Measurements from ENCODE around the gene CSNK2A1.
A peak's percentile ranks its signal among the peaks of the same experiment; 100 is the strongest.
"Not testable (repeated sequence)": the region's sequence is repeated elsewhere in the genome, so short reads cannot be mapped to it uniquely, and the experiment has no call there.

CSNK2A1 gene

GRCh38 chr20:531608-532007, 12.0 kb downstream of the CSNK2A1 start:
- no peak for DNase-seq

- DNase-seq: no peak
Measured at GRCh38 chr20:530321-530720, 13.3 kb downstream of the CSNK2A1 start.

- DNase-seq: no peak
Measured at GRCh38 chr20:528923-529604, 14.5 kb downstream of the CSNK2A1 start.

- DNase-seq: no peak
Measured at GRCh38 chr20:527571-527886, 16.1 kb downstream of the CSNK2A1 start.

DNA sequence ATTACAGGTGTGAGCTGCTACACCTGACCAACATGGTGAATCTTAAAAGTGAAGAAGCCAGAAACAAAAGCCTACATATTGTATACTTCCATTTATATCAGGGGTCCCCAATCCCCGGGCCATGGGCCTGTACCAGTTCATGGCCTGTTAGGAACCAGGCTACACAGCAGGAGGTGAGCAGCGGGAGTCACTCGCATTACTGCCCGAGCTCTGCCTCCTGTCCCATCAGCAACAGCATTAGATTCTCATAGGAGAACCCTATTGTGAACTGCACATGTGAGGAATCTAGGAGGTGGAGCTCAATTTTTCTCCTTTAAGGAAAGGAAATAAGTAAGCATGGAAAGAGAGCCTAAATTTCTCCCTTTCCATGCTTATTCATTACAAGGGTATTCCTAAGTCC, 21.7 kb downstream of the CSNK2A1 start:
- DNase-seq: no peak

DNA sequence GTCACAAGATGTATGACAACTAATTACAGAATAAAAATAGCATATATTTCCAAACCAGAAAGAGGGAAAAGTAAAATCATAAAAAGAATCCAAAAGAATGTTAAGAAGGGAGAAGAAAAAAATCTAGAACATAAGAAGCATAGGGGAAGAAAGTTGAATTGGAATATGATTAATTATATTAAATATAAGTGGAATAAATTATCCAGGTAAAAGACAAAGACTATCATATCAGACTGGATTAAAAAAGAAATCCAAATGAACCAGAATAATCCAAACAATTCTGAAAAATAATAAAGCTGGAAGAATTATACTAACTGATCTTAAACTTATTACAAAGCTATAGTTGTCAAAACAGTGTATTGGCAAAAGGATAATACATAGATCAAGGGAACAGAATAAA, 23.6 kb downstream of the CSNK2A1 start:
- DNase-seq: no peak

DNA sequence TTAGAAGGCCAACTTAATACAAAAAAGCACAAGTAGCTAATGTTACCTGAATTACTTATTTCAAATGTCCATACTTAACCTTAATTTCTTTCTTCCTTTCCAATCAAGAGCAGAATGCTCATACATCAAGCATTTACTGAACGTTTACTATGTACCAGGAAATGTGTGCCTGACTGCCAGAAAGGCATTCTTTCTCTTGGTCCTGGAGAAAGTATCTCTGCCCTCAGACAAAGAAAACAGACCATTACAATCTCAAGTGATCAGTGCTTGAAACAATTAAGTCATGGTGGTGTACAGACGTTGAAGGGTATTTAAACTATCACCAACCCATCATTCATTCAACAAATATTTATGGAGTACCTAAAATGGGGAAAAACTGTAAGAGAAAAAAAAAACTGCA, 26.4 kb downstream of the CSNK2A1 start:
- no peak for DNase-seq

- no peak for DNase-seq
Measured at GRCh38 chr20:516799-517198, 26.8 kb downstream of the CSNK2A1 start.

- DNase-seq: no peak
Measured at GRCh38 chr20:515696-516095, 27.9 kb downstream of the CSNK2A1 start.

- no peak for DNase-seq
Measured at GRCh38 chr20:513429-513828, 30.2 kb downstream of the CSNK2A1 start.

DNA sequence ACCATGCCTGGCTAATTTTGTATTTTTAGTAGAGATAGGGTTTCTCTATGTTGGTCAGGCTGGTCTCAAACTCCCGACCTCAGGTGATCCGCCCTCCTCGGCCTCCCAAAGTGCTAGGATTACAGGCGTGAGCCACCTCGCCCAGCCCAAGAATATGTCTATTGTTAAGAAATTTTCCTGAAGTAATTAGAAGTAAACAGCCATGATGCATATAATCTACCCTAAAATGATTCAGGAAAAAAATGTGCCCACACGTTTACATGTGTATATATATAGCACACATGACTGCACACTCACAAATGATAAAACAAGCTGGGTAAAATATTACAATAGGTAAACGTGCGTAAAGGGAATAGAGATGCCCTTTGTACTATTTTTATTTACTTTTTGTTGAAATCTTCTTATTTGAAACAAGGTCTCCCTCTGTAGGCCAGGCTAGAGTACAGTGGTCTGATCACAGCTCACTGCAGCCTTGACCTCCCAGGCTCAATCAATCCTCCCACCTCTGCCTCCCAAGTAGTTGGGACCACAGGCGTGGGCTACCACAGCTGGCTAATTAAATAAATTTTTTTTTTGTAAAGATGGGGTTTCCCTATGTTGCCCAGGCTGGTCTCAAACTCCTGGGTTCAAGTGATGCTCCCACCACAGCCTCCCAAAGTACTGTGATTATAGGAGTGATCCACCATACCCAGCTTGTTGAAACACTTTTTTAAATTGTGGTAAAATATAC, 33.1 kb downstream of the CSNK2A1 start:
- not testable (repeated sequence) for DNase-seq

DNA sequence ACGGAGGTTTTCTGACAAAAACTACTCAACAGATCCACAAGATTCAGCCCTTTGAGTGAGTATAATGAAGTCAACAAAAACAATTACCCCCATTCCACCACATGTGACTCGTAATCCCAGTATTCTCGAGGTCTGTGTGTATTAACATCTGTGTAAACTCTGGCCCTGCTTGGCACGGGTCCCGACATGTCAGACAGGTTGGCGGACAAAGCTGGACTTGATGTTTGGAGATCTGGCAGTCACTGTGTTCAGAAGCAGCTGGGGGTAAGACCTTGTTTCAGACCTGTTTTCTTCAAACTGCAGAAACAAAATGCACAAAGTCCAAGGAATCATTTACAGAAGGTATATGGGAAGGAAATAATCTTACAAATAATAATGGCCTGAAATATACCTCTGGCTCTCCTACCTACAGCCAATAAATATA, 35.2 kb downstream of the CSNK2A1 start:
- DNase-seq: not testable (repeated sequence)

DNA sequence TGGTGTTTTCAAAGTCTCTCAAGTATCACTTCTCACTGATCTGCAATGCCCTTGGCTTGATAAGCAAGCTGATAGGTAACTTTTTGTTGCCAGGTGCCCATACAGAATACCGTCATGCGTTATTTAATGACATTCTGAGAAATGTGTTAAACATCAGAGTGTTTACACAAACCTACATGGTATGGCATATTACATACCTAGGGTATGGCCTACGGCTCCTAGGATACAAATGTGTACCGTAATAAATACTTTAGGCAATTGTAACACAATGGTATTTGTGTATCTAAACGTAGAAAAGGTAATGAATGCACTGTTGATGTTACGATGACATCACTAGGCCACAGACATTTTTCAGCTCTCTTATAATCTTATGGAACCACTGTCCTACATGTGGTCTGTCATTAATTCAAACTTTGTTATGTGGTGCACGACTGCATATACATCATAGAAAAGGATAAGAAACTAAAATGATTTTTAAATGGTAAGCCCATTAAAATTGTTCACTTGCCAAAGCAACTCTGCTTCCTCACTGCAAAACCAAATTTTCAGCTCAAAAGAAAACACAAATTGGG, 35.7 kb downstream of the CSNK2A1 start:
- DNase-seq: no peak

GRCh38 chr20:507006-507758, 36.4 kb downstream of the CSNK2A1 start:
- no peak for DNase-seq

DNA sequence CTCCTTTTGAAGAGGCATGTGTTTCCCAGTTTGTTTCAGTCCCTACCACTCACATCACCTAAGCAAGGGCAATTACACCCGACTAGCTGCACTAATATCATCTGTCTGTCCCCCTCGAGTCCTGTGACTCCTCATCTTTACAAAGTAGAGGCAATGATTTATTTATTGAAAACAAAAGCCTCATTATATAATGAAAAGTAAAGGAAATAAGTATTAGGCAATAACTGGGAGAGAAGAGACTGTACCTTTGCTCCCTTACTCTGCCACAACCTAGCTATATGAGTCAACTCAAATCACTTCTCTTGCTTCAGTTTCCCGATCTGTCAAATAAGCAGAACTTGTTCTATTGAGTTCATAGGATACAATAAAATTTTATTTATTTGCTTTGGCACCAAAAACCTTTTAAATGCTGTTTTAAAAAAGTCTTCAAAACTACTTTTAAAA, 38.9 kb downstream of the CSNK2A1 start:
- DNase-seq: no peak

- DNase-seq: no peak
Measured at GRCh38 chr20:503048-503737, 40.4 kb downstream of the CSNK2A1 start.

- DNase-seq: no peak
Measured at GRCh38 chr20:497979-498378, 45.6 kb downstream of the CSNK2A1 start.

DNA sequence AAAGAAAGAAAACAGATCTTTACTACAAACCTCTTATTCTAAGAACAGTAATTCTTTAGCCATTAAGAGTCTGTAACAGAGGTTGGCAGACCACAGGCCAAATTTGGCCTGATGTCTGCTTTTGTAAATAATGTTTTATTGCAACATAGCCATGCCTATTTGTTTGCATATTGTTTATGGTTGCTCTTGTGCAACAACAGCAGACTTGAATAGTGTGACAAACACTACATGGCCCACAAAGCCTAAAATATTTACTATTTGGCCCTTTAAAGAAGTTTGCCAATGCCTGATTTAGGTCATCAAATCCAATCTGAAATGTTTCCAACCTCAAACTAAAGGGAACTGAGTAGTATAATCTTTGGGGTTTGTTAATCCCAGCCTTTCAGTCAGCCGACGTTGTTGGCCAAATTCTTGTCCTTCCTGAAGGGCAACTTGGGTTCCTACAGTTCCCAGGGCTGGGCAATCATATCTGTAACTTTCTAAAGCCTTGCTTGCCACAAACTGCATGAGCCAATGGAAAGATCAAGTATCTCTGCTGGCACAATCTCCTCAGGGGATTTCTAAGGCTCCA, 47.4 kb downstream of the CSNK2A1 start:
- DNase-seq: no peak

- DNase-seq: no peak
Measured at GRCh38 chr20:492159-492558, 51.4 kb downstream of the CSNK2A1 start.

- no peak for DNase-seq
Measured at GRCh38 chr20:487655-488054, 55.9 kb downstream of the CSNK2A1 start.

- DNase-seq: no peak
Measured at GRCh38 chr20:483815-484644, 59.6 kb downstream of the CSNK2A1 start.

- peak; percentile 44 for DNase-seq
Measured at GRCh38 chr20:481167-481566, 62.4 kb downstream of the CSNK2A1 start.
